Type B pancreatic cell (in vitro differentiated cells): ENCODE measurements around the gene UBE2G2. TPM values are rescaled to one million over a fixed set of nuclear protein-coding genes. Genes with fewer than 3 reads are reported as not detected.

Source experiments
- DNase-seq: peaks from one replicate; pipeline ENCODE4 v3.0.0; 2021; ENCODE audit warnings: mixed read lengths; ENCODE audit not compliant: unreplicated experiment; ENCODE audit errors: extremely low spot score
- H3K27ac Mint-ChIP-seq: 2 replicates; pipeline ENCODE4 v1.8.0; 2021; ENCODE audit warnings: mild to moderate bottlenecking, mixed read lengths
- H3K27me3 Mint-ChIP-seq: 2 replicates; pipeline ENCODE4 v1.8.0; 2021; ENCODE audit warnings: mixed read lengths
- H3K36me3 Mint-ChIP-seq: 2 replicates; pipeline ENCODE4 v1.8.0; 2021; ENCODE audit warnings: mixed read lengths
- H3K4me1 Mint-ChIP-seq: one replicate; pipeline ENCODE4 v1.8.0; 2021; ENCODE audit warnings: mixed read lengths; ENCODE audit not compliant: unreplicated experiment
- H3K4me3 Mint-ChIP-seq: 2 replicates; pipeline ENCODE4 v1.8.0; 2021; ENCODE audit warnings: mild to moderate bottlenecking, mixed read lengths
- H3K9me3 Mint-ChIP-seq: 2 replicates; pipeline ENCODE4 v1.8.0; 2021; ENCODE audit warnings: mixed read lengths
- CTCF ChIP-seq: fragments of 200-600 bp; sonication (generic); conservative IDR thresholded peaks from 2 replicates; pipeline ENCODE4 v1.5.0; 2021; ENCODE audit warnings: antibody characterized with exemption, mild to moderate bottlenecking
- total RNA-seq: library from RNA; stranded (reverse); gene quantifications from 2 replicates; pipeline ENCODE4 v1.2.1, GENCODE V29; 2021; ENCODE audit warnings: low replicate concordance

Gene UBE2G2
- total RNA-seq, 1 donor from 2014 or later, result 92.4 TPM

- H3K4me1 Mint-ChIP-seq, result peaks cover 8% of the 10 kb centered on the region
- no peak overlapping the region for H3K4me3 Mint-ChIP-seq
- no peak for DNase-seq
- no peak for TF ChIP-seq CTCF
- H3K36me3 Mint-ChIP-seq, result peaks cover 17% of the 10 kb centered on the region
- no peaks in the 10 kb centered on the region for H3K9me3 Mint-ChIP-seq
- no peak overlapping the region for H3K27ac Mint-ChIP-seq
- H3K27me3 Mint-ChIP-seq, result no peaks in the 10 kb centered on the region
These were observed 11.0 kb upstream of the UBE2G2 start for GRCh38 chr21:44812640-44813039.

- Mint-ChIP-seq H3K36me3 (peaks cover 17% of the 10 kb centered on the region), H3K4me1 (peaks cover 2% of the 10 kb centered on the region), H3K27ac (no peak overlapping the region), H3K27me3 (no peaks in the 10 kb centered on the region), H3K9me3 (no peaks in the 10 kb centered on the region), H3K4me3 (no peak overlapping the region)
- no peak for TF ChIP-seq CTCF
- DNase-seq, result no peak
These were observed 9.2 kb upstream of the UBE2G2 start for GRCh38 chr21:44810779-44811178.

- no peak for DNase-seq
- no peaks in the 10 kb centered on the region for H3K27me3 Mint-ChIP-seq
- H3K9me3 Mint-ChIP-seq, result no peaks in the 10 kb centered on the region
- peaks cover 22% of the 10 kb centered on the region for H3K36me3 Mint-ChIP-seq
- no peak overlapping the region for H3K4me3 Mint-ChIP-seq
- no peak overlapping the region for H3K27ac Mint-ChIP-seq
- no peak for TF ChIP-seq CTCF
- H3K4me1 Mint-ChIP-seq, result peaks cover 13% of the 10 kb centered on the region
These were observed 4.2 kb upstream of the UBE2G2 start for GRCh38 chr21:44805859-44806258.

GRCh38 chr21:44805226-44805625 is 3.6 kb upstream of the UBE2G2 start:
- peaks cover 19% of the 10 kb centered on the region for H3K4me1 Mint-ChIP-seq
- H3K36me3 Mint-ChIP-seq, result peaks cover 21% of the 10 kb centered on the region
- peak overlapping the region; percentile 23 for H3K4me3 Mint-ChIP-seq
- no peaks in the 10 kb centered on the region for H3K9me3 Mint-ChIP-seq
- no peak for DNase-seq
- TF ChIP-seq CTCF, result no peak
- no peaks in the 10 kb centered on the region for H3K27me3 Mint-ChIP-seq
- H3K27ac Mint-ChIP-seq, result no peak overlapping the region

GRCh38 chr21:44804762-44805161 is 3.1 kb upstream of the UBE2G2 start:
- no peaks in the 10 kb centered on the region for H3K9me3 Mint-ChIP-seq
- H3K4me1 Mint-ChIP-seq, result peaks cover 22% of the 10 kb centered on the region
- TF ChIP-seq CTCF, result no peak
- H3K36me3 Mint-ChIP-seq, result peaks cover 18% of the 10 kb centered on the region
- H3K4me3 Mint-ChIP-seq, result peak overlapping the region; percentile 23
- no peak overlapping the region for H3K27ac Mint-ChIP-seq
- no peak for DNase-seq
- H3K27me3 Mint-ChIP-seq, result no peaks in the 10 kb centered on the region

- no peaks in the 10 kb centered on the region for H3K9me3 Mint-ChIP-seq
- TF ChIP-seq CTCF, result no peak
- H3K36me3 Mint-ChIP-seq, result peaks cover 12% of the 10 kb centered on the region
- DNase-seq, result no peak
- H3K27me3 Mint-ChIP-seq, result no peaks in the 10 kb centered on the region
- no peak overlapping the region for H3K27ac Mint-ChIP-seq
- peaks cover 26% of the 10 kb centered on the region for H3K4me1 Mint-ChIP-seq
- H3K4me3 Mint-ChIP-seq, result peak overlapping the region; percentile 92
These were observed 2.0 kb upstream of the UBE2G2 start for GRCh38 chr21:44803651-44804050.
